CD4-positive, alpha-beta T cell treated with Interleukin-10 for 1 hour (primary cell): ENCODE results near the gene POLE4.
A peak's percentile ranks its signal among the peaks of the same experiment; 100 is the strongest.

Source experiments
- DNase-seq: peaks from one replicate; pipeline ENCODE4 v3.0.0-alpha.2; 2020

Gene POLE4, protein sequence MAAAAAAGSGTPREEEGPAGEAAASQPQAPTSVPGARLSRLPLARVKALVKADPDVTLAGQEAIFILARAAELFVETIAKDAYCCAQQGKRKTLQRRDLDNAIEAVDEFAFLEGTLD

DNA sequence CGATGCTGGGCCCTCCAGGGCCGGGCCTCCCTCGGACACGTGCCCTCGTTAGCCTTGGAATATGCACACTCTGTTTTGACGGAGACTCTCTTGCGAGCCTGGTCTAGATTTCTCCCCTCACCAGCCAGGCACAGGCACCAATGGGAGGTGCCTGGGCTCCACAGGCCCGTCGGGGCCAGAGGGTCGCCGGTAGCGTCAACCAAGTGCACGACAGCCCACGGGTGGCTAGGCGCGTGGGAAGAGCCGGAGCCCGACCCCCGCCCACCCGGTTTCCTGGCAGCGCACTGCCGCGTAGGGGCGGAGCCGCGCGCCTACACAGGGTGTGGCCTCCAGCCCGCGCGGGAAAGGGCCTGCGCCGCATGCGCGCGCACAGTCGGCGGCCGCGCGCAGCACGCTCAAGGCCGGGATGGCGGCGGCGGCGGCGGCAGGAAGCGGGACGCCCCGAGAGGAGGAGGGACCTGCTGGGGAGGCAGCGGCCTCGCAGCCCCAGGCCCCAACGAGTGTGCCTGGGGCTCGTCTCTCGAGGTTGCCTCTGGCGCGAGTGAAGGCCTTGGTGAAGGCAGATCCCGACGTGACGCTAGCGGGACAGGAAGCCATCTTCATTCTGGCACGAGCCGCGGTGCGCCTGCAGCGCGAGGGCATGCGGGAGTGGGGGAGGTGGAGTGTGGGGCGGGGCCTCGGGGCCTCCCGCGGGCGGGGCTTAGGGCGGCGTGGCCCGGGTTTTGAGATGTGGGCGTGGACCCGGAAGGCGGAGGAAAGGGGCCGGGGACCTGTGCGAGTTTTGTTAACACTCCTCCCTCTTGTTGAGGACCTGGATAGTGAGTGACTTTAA, at the start of gene POLE4:
POLE4 (plus strand) TSS at position 370 of the 832 bp plus-strand sequence; CDS start at position 407, 37 bp downstream.
- peak; percentile 95 for DNase-seq

DNA sequence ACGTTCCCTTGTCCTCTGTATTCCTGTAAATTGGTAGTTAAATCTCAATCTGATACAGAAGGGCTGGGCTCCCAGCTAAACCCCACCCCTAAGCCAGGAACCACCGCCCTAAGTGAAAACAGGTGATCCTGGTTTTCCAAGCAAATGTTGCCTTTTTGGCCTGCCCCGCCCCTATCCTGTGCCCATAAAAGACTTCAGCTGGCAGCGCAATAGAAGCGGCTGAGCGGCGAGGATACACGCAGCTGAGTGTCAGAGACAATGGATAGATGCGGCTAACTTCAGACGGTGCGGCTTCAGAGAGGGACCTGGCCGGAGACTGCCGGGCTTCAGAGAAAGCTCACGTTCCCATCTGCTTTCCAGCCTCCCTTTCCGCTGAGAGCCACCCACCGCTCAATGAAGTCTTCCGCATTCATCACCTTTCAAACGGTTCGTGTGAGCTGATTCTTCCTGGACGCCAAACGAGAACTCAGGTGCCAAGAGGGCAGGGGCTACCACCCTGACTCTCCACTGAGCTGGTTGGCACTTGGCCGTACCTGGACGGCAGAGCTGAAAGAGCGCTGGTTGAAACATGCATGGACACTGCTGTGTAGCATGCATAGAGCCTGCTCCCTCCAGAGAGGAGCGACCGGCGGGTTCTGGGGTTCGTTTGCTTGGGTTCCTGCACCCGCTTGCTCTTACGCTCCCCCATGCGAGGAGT, 49.5 kb upstream of the POLE4 start:
- no peak for DNase-seq

DNA sequence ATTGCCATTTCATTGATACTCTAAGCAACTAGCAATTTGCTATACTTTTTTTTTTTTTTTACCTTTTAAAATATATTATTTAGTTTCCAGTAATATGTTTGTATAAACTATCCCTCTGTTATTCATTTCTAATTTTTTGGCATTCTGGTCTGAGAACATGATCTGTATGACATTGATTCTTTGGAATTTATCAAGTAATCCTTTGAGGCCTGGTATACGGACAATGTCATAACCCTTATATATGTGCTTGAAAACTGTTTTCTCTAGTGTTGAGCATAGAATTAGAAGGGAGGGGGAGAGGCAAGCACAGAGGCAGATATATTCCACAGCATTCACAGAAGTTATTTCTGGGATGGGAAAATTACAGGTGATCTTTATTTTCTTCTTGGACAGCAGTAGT, 48.2 kb upstream of the POLE4 start:
- no peak for DNase-seq

DNA sequence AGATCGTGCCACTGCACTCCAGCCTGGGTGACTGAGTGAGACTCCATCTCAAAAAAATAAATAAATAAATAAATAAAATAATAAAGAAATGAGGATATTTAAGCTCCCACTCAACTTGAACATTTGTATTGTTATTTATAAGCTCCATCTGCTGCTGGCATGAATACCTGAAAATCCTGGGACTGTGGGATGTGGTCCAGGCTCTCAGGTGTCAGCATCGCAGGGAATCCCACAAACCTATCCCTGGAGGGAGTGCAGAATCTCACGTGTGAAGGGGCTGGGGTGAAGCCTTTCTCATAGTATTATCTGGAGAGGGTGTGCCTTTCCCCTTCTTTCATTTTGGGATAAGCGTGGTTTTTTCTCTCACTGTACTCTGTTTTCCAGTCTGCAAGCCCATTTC, 47.4 kb upstream of the POLE4 start:
- no peak for DNase-seq

DNA sequence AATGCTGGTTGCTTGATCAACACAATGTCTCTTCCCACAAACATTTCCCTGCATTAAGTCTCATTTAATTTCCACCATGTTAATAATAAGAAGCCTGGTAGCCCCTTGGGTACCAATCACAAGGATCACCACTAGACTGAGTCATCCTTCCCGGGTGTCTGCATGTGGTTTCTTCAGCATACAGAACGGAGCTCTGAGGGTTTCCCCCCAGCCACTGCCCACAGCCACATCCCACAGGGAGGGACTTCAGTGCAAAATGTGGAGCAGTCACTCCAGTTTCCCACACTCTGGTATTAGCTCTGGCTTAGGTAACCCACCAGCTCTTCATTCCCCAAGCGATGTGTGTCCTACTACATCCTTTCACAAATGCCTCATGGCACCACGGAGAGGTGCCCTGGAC, 42.7 kb upstream of the POLE4 start:
- DNase-seq = no peak

DNA sequence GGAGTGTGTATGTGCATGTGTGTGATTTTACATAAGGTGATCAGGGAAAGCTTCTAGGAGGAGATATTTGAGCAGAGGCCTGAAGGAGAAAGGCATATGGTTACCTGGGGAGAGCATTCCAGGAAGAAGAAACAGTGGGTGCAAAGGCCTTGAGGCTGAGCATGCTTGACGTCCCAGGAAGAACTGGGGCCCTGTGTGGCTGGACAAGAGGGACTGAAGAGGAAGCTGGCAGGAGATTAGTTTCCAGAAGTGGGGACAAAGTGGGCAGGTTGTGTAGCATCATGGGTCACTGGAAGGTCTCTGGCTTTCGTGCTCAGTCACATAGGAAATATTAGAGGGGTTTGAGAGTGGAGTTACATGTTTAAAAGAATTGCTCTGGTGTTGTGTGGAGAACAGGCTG, 42.0 kb upstream of the POLE4 start:
- no peak for DNase-seq

DNA sequence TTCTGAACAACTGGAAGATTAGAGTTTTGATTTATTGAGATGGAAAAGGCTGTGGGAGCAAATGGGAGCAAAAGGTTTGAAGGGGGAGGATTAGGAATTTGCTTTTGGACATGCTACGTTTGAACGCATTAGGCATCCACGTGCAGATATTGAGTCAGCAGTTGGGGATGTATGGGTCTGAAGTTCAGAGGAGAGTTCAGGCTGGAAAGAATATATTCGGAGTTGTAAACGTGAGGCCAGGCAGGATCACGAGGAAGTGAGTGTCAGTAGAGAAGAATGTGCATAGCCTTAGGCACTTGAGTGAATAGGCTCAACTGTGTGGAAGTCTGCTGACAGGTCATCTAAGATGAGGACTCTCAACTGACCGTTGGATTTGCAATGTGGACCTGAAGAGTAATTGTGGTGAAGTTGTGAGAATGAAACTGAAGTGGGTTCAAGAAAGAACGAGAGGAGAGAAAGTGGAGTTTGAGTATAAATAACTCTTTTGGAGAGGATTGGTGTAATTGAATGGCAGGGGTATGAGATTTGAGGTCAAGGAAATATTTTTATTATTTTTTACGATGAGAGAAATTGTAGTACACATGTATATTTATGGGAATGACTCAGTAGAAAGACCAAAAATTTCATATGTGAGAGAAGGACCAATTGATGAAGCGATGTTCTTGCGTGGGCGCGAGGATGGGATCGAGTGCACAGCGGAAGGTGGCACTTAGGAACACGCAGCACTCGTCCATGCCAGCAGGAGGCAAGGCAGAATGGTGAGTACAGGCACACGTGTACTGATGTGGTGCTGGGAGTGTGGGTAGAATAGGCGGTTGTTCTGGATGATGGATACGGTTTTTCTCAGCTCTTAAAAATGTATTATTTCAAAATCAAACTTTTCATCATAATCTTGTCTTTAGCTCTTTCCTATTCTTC, 40.5 kb upstream of the POLE4 start:
- DNase-seq = no peak

DNA sequence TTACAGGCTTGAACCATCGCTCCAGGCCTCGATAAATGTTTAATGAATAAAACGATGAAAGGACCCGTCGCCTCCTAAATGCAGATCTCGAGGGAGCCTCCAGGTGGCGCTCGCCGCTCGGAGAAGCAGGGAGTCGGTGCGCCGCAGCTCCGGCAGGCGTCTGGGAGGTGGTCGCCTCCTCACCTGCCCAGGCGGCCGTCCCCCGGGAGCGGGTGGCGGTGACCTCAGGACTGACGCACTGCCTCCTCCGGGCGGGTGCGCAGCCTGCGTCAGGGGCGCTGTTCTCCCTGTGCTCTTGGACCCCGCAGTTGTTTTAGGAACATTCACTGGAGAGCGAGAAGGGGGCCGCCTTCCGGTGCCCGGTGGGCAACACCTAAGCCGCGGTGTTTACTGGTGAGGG, 38.6 kb upstream of the POLE4 start:
- peak; percentile 69 for DNase-seq

DNA sequence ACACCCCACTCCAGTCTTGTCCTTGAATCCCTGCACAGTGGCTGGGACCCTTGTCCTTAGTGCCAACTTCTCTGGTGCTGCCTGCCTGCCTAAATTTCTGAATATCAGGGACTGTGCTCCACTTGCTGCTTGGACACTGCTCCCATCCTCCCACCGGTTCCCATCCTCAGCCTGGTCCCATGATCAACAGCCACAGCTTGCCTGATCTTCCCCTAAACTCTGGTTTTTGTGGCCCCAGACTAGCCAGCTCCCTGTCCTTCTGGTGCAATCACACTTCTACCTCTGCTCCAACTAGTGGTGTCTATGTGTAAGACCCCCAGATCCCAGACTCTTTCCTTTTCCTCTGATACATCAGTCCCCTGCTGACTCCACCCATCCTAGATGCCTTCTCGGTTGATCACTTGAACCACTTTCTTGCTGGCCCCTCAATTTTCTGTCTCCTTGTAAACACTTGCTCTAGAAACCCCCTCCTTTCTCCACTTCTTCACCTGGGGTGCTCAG, 37.2 kb upstream of the POLE4 start:
- DNase-seq = no peak

DNA sequence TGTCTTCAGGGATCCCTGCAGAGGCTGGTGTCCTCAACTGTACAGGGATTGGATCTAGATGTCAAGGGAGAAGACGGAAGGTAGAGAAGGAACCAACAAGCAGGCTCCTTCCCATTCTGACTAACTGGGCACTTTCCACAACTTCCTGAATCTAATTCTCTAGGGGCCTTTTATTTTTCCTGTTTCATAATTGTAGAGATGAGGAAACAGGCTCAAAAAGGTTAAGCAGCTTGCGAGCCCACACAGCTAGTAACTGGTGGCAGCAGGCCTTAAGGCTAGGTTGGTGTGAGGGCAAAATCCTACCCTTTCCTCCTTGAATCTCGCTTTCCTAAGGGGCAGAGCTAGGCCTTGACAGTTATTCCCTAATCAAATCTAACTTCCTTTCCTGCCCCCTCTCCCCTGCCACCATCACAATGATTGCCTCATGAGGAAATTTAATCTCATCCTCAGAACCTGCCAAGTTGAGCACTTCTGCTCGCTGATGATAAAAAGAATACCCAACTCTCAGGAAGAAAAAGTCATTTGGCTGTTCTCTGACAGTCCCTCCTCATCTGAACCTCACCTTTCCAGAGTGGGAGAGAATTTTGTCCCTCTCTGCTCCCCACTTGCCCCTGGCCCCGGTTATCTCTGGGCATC, 35.7 kb upstream of the POLE4 start:
- DNase-seq = no peak

DNA sequence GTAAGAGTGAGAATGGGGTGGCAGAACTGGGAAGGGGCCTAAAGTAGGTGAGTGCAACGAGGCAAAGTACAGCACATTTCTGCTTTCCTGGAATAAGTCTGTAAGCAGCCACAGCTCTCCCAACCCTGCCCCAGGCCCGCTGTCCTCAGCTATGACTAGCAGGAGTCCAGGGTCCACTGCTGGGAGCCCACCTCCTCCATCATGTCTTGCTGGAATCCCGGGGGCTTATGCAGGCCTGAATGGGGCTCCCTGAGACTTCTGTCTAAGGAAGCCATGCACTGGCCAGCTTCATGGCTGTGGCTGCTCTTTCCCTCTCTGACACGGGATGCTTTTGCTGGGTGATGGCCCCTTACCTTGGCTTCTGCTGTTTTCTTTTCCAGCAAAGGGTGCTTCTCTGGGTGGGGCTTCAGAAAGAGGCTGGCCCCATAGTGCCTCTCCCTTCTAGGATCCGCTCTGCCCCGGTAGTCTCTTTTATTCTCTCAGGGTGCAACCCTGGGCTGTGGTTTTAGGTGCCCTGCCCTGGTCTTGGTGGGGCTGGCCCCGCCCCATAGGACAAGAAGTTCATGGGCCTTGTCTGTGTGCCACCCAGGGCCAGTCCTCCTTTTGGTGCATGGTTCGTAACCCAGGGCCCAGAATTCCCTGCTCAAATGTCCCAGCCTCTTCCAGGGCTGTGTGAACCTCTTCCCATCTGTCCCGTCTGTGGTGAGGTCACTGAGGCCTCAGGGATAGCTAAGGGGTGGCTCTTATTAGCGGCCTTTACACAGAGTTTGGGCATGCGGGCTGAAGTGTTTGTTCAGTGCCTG, 33.8 kb upstream of the POLE4 start:
- DNase-seq = no peak

DNA sequence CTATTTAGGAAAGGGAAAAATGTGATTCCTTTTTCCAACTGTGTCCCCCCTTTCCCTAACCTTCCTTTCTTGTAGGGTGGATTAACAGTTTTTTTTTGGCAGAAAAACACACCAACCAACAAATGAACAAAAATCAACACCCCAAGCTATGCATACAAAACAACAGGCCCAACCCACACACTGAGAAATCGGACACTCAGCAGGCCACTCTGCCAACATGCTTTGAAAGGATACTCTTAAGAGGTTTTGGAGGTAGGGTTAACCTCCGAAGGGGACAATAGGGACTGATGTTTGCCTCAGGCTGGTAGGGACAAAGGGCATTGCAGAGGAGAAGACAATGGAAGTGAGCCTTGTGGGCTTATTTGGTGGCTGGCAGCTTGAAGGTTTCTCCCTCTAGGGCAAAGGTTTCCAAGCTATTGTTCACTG, 33.1 kb upstream of the POLE4 start:
- DNase-seq = no peak

DNA sequence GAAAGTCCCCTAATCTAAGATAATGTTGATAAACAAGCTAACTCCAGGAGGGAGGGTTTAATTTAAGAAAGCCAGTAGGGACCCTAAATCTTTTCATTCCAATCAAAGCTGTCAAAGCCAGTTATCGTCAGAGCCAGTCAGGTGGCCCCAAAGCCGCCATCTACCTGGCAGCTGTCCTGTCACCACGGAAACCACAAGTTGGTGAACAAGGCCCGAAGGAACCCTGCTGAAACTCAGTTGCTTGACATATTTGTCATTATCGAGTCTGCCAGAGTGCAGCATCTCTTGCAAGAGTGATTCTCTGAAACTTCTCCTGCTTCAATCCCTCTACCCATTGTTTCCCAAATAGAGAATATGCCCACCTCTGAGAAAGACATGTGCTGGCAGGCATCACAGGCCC, 30.8 kb upstream of the POLE4 start:
- DNase-seq = no peak

DNA sequence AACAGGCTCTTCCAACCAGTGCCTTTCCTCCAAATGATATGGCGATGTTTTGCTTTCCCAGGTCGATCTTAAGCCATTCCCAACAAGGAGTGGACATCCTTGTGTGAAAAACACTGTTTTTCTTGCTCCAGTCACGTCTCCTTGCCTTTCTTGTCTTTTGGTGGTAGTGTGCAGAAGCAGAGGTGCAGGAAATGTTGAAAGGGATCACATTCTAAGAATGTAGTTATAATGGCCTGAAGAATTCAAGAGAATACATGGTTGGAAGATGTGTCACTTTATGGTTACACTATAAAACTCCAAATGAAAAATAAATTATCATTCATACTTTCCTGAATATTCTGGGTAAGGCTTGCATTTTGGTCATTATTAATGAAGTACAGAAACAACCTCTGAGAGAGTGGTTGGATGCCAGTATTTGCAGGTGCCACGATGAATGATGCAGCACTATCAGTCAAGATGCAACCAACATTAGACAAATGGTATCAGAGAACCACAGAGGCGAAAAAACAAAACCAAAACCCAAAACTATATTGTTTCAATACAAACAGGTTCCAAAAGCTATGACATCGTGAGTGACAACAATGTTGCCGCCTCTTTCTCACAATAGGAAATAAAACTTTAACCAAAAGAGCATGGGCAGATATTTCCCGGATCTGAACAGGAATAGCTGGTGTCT, 27.5 kb upstream of the POLE4 start:
- DNase-seq = no peak

DNA sequence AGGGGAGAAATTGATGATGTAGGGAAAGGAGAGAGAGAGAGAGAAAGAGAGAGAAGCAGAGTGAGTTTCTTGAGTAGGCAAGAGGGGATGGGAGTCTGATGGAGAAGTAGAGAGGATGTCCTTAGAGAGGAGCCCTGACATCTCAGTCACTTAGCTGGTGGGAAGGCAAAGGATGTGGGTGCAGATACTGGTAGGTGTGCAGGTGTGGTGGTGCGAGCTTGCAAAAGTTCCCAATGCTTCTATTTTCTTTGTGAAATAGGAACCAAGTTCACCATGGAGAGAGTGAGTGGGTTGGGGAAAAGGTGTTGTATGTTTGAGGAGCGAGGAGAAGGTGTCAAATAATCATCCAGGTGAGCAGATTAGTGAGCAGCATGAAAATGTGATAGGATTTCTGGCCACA, 26.5 kb upstream of the POLE4 start:
- DNase-seq = no peak

DNA sequence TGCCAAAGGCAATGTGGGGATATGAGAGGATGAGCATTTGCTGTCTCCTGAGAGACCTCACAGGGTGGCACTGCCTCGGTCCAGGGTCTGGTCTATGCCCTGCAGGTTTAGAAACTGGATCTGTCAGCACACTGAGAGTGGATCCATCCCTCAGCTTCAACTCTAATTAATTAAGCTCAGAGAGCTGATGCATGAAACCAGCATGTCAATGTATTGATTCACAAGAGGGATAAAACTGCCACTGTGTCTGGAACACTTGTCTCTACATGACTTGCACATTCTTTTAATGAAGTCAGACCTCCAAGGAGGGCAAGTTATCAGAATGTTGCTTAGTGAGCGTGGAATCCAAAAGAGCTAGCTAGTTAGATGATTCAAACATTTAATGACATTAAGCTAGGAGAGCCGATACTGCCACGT, 22.5 kb upstream of the POLE4 start:
- DNase-seq = no peak

DNA sequence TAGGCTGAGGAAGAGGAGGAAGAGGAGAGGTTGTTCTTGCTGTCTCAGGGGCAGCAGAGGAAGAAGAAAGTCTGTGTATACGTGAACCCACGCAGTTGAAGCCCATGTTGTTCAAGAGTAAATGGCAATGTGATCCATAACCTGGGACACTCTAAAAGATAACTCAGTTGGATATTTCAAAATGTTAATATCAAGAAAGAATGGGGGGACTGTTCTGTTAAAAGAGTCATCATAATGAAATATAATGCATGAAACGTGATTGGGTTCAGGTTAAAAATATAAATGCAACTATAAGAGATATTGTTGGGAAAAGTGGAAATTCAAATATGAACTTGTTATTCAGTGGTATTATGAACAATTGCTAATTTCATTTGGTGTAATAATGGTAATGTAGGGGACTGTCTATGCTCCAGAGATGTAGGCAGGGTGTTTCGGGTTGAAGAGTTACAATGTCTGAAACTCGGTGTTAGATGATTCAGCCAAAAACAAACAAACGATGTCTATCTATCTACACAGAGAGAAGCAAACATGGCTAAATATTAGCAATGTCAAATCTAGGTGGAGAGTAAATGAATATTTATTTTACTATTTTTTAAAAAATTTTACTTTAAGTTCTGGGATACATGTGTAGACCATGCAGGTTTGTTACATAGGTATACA, 21.1 kb upstream of the POLE4 start:
- DNase-seq = no peak

DNA sequence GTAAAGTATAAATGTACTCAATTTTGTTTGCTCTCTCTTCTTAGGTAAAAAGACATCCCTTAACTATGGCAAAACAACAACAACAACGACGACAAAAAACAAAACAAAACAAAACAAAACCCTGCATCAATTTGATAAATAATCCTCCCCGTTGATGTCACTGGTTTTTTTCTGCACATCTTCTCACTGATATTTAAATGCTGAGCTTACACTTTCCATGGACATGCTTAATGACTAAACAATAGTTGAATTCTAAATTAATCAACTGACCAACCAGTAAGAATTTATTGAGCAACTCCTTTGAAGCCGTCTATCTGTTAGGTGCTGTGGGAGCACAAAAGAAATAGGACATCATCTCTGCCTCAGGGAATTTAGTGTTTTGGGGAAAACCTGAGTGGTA, 20.2 kb upstream of the POLE4 start:
- no peak for DNase-seq

DNA sequence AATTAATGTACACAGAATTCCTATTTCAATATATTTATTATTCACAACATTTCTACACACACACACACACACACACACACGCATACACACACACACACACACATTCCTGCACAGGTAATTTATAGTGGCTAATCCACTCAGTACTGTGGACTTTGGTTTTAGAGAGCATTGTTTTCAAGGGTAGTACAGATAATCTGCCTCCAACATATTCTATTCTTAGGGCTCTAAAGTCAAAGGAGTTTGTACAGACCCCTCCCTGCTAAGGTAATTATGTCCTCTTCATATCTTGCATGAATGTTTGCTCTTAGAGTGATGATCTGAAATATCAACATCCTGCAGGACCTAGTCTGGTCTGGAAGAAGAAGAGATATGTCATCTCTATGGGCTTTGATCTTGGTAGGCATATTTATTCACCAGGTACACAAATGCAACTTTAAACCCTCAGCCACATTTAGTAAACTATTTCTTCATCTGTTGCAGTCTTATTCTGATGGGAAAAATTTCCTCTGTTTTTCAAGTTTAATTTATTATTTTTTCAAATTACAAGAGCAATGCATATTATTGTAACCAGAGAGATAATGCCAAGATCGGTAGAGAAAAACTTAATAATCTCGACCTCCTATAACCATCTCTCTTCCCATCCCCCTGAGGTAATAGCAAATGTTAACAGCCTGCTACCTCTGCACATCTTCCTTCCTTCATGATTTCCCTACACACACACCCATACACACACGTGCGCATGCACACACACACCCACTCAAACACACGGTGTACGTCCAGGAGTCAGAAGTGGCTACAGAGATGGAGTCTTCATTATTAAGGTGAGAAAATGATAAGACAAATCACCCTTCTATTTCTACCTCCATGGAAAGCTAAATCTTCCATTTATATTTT, 18.3 kb upstream of the POLE4 start:
- DNase-seq = no peak
